ENCODE measurements around the gene CHCHD3.

Gene CHCHD3

DNA sequence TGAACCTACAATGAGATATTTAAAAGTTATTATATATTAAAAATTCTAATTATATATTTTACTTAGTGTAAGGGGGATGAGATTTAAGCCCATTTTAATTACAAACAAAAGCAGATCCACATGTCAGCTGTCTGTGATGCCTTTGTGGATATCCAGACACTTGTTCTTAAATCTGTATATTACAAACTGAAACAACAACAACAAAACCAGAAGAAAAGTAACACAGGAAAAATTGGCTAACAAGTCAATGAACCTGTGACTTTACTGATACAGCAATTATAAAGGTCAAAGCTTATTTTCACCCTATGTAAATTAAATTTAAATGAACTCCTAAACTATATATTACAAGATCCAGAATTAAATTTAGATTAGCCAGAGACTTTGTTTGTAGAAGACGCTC lies 222.7 kb downstream of the CHCHD3 start (continued):
- TF ChIP-seq, protein P1, sequence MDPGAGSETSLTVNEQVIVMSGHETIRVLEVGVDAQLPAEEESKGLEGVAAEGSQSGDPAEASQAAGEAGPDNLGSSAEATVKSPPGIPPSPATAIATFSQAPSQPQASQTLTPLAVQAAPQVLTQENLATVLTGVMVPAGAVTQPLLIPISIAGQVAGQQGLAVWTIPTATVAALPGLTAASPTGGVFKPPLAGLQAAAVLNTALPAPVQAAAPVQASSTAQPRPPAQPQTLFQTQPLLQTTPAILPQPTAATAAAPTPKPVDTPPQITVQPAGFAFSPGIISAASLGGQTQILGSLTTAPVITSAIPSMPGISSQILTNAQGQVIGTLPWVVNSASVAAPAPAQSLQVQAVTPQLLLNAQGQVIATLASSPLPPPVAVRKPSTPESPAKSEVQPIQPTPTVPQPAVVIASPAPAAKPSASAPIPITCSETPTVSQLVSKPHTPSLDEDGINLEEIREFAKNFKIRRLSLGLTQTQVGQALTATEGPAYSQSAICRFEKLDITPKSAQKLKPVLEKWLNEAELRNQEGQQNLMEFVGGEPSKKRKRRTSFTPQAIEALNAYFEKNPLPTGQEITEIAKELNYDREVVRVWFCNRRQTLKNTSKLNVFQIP (CRISPR knock-in tag; IDR thresholded peaks at IDR 0.05; ENCODE audit: borderline replicate concordance, low read depth): no peak
- TF ChIP-seq ZFP30 (CRISPR knock-in tag; IDR thresholded peaks at IDR 0.05): no peak

DNA sequence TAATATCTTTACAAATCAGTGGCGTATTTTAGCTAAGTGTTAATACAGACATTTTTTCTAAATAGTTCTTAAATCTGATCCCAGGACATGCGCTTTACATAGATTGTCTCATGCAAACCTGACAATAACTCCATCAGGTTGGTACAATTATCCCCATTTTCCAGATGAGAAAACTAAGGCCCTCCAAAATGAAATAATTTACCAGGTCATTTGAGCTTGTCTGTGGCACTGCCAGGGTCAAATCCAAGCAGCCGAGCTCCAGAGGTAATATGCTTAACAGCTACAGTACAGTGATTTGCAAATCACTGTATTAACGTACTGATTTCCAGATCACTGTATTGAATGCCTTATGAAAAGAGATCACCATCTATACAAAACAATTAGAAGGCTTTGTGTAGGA lies 223.1 kb downstream of the CHCHD3 start:
- TF ChIP-seq ZNF70 (CRISPR knock-in tag; IDR thresholded peaks at IDR 0.05) (no peak), TOX (CRISPR knock-in tag; IDR thresholded peaks at IDR 0.05; ENCODE audit: borderline replicate concordance) (no peak), OSR1 (CRISPR knock-in tag; IDR thresholded peaks at IDR 0.05) (no peak), ARNTL (CRISPR knock-in tag; IDR thresholded peaks at IDR 0.05; ENCODE audit: borderline replicate concordance, low read depth) (no peak), ZNF565 (CRISPR knock-in tag; conservative IDR thresholded peaks at IDR 0.05; ENCODE audit: low read depth) (no peak), PPARA (CRISPR knock-in tag; IDR thresholded peaks at IDR 0.05; ENCODE audit: borderline replicate concordance) (no peak), CSDC2 (CRISPR knock-in tag; IDR thresholded peaks at IDR 0.05) (no peak), ZC3H10 (CRISPR knock-in tag; IDR thresholded peaks at IDR 0.05) (no peak), SNAI2 (CRISPR knock-in tag; IDR thresholded peaks at IDR 0.05) (no peak), ZNF8 (CRISPR knock-in tag; IDR thresholded peaks at IDR 0.05) (no peak), RARB (CRISPR knock-in tag; IDR thresholded peaks at IDR 0.05) (no peak), BACH2 (CRISPR knock-in tag; IDR thresholded peaks at IDR 0.05; ENCODE audit: borderline replicate concordance) (no peak), ESRRG (CRISPR knock-in tag; IDR thresholded peaks at IDR 0.05) (no peak), GLIS3 (CRISPR knock-in tag; IDR thresholded peaks at IDR 0.05) (no peak)
- TF ChIP-seq, protein P1 (CRISPR knock-in tag; IDR thresholded peaks at IDR 0.05; ENCODE audit: borderline replicate concordance, low read depth): no peak
- TF ChIP-seq, protein P2, sequence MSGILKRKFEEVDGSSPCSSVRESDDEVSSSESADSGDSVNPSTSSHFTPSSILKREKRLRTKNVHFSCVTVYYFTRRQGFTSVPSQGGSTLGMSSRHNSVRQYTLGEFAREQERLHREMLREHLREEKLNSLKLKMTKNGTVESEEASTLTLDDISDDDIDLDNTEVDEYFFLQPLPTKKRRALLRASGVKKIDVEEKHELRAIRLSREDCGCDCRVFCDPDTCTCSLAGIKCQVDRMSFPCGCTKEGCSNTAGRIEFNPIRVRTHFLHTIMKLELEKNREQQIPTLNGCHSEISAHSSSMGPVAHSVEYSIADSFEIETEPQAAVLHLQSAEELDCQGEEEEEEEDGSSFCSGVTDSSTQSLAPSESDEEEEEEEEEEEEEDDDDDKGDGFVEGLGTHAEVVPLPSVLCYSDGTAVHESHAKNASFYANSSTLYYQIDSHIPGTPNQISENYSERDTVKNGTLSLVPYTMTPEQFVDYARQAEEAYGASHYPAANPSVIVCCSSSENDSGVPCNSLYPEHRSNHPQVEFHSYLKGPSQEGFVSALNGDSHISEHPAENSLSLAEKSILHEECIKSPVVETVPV (CRISPR knock-in tag; IDR thresholded peaks at IDR 0.05): no peak
- TF ChIP-seq, protein P3, sequence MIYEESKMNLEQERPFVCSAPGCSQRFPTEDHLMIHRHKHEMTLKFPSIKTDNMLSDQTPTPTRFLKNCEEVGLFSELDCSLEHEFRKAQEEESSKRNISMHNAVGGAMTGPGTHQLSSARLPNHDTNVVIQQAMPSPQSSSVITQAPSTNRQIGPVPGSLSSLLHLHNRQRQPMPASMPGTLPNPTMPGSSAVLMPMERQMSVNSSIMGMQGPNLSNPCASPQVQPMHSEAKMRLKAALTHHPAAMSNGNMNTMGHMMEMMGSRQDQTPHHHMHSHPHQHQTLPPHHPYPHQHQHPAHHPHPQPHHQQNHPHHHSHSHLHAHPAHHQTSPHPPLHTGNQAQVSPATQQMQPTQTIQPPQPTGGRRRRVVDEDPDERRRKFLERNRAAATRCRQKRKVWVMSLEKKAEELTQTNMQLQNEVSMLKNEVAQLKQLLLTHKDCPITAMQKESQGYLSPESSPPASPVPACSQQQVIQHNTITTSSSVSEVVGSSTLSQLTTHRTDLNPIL (CRISPR knock-in tag; IDR thresholded peaks at IDR 0.05; ENCODE audit: low read depth): no peak
- TF ChIP-seq, protein P4, sequence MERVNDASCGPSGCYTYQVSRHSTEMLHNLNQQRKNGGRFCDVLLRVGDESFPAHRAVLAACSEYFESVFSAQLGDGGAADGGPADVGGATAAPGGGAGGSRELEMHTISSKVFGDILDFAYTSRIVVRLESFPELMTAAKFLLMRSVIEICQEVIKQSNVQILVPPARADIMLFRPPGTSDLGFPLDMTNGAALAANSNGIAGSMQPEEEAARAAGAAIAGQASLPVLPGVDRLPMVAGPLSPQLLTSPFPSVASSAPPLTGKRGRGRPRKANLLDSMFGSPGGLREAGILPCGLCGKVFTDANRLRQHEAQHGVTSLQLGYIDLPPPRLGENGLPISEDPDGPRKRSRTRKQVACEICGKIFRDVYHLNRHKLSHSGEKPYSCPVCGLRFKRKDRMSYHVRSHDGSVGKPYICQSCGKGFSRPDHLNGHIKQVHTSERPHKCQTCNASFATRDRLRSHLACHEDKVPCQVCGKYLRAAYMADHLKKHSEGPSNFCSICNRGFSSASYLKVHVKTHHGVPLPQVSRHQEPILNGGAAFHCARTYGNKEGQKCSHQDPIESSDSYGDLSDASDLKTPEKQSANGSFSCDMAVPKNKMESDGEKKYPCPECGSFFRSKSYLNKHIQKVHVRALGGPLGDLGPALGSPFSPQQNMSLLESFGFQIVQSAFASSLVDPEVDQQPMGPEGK (CRISPR knock-in tag; IDR thresholded peaks at IDR 0.05; ENCODE audit: borderline replicate concordance): no peak
- ATAC-seq: no peak

DNA sequence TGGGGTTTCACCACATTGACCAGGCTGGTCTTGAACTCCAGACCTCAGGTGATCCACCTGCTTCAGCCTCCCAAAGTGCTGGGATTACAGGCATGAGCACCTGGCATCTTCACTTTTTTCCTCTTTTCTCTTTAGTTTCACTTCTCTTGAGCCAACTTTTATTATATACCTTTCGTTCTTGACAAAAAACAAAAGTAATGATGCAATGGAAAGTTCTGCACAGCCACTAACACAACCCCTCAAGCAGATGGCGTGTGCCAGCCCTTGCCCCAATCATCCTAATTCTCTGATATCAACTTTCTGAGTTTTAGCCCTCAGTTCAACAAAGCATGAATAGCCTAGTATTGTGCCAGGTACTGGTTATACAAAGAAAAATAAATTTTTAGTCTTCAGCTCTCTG lies 223.6 kb downstream of the CHCHD3 start:
- TF ChIP-seq, protein P3 (CRISPR knock-in tag; IDR thresholded peaks at IDR 0.05; ENCODE audit: low read depth): no peak
- TF ChIP-seq ESRRG (CRISPR knock-in tag; IDR thresholded peaks at IDR 0.05): no peak
- TF ChIP-seq ISL1 (CRISPR knock-in tag; IDR thresholded peaks at IDR 0.05): no peak
- no peak for TF ChIP-seq TOX (CRISPR knock-in tag; IDR thresholded peaks at IDR 0.05; ENCODE audit: borderline replicate concordance)
- no peak for TF ChIP-seq CSDC2 (CRISPR knock-in tag; IDR thresholded peaks at IDR 0.05)
- TF ChIP-seq ZNF70 (CRISPR knock-in tag; IDR thresholded peaks at IDR 0.05): no peak
- no peak for TF ChIP-seq ARNTL (CRISPR knock-in tag; IDR thresholded peaks at IDR 0.05; ENCODE audit: borderline replicate concordance, low read depth)
- TF ChIP-seq, protein P2 (CRISPR knock-in tag; IDR thresholded peaks at IDR 0.05): no peak
- TF ChIP-seq, protein P5, sequence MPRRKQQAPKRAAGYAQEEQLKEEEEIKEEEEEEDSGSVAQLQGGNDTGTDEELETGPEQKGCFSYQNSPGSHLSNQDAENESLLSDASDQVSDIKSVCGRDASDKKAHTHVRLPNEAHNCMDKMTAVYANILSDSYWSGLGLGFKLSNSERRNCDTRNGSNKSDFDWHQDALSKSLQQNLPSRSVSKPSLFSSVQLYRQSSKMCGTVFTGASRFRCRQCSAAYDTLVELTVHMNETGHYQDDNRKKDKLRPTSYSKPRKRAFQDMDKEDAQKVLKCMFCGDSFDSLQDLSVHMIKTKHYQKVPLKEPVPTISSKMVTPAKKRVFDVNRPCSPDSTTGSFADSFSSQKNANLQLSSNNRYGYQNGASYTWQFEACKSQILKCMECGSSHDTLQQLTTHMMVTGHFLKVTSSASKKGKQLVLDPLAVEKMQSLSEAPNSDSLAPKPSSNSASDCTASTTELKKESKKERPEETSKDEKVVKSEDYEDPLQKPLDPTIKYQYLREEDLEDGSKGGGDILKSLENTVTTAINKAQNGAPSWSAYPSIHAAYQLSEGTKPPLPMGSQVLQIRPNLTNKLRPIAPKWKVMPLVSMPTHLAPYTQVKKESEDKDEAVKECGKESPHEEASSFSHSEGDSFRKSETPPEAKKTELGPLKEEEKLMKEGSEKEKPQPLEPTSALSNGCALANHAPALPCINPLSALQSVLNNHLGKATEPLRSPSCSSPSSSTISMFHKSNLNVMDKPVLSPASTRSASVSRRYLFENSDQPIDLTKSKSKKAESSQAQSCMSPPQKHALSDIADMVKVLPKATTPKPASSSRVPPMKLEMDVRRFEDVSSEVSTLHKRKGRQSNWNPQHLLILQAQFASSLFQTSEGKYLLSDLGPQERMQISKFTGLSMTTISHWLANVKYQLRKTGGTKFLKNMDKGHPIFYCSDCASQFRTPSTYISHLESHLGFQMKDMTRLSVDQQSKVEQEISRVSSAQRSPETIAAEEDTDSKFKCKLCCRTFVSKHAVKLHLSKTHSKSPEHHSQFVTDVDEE (CRISPR knock-in tag; IDR thresholded peaks at IDR 0.05): no peak
- no peak for TF ChIP-seq ZNF565 (CRISPR knock-in tag; conservative IDR thresholded peaks at IDR 0.05; ENCODE audit: low read depth)
- no peak for TF ChIP-seq BACH2 (CRISPR knock-in tag; IDR thresholded peaks at IDR 0.05; ENCODE audit: borderline replicate concordance)
- TF ChIP-seq RARB (CRISPR knock-in tag; IDR thresholded peaks at IDR 0.05): no peak
- TF ChIP-seq, protein P1 (CRISPR knock-in tag; IDR thresholded peaks at IDR 0.05; ENCODE audit: borderline replicate concordance, low read depth): no peak
- no peak for TF ChIP-seq ZC3H10 (CRISPR knock-in tag; IDR thresholded peaks at IDR 0.05)
- ATAC-seq: no peak

Data from SK-N-SH treated with all-trans-retinoic acid at 6 μM for 48 hours (cell line).